Gastroesophageal sphincter (tissue), 3 donors: ENCODE measurements around the gene BCL2L1.

Experiments
- POLR2AphosphoS5 ChIP-seq: sonication (generic); formaldehyde crosslinking; IDR thresholded peaks from one replicate; pipeline ENCODE4 v1.6.1; 2017; ENCODE audit warnings: antibody characterized with exemption
- TF ChIP-seq, protein P1 (sequence below), 4 experiments: fragments of 200-600 bp in 2 of 4; fragments of 450-650 bp in 2 of 4; sonication (generic) in 1 of 4; IDR thresholded peaks; one replicate each; pipeline ENCODE4 v1.5.1; 2017 to 2019; ENCODE audit warnings: antibody characterized with exemption in 4 of 4, mild to moderate bottlenecking in 2 of 4, moderate library complexity in 2 of 4

DNA sequence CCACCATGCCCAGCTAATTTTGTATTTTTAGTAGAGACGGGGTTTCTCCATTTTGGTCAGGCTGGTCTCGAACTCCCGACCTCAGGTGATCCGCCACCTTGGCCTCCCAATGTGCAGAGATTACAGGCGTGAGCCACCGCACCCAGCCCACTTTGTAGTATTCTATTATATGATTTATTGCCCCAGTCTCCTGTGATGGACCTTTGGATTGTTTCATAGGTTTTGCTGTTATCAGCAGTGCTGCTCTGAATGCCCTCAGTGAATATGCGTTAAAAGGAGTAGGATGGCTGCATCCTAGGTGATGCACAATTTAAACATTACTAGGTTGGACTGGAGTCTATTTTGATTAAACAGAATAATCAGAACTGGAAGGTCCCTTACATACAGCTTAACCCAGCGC, 107.3 kb downstream of the BCL2L1 start:
- TF ChIP-seq, protein P1, sequence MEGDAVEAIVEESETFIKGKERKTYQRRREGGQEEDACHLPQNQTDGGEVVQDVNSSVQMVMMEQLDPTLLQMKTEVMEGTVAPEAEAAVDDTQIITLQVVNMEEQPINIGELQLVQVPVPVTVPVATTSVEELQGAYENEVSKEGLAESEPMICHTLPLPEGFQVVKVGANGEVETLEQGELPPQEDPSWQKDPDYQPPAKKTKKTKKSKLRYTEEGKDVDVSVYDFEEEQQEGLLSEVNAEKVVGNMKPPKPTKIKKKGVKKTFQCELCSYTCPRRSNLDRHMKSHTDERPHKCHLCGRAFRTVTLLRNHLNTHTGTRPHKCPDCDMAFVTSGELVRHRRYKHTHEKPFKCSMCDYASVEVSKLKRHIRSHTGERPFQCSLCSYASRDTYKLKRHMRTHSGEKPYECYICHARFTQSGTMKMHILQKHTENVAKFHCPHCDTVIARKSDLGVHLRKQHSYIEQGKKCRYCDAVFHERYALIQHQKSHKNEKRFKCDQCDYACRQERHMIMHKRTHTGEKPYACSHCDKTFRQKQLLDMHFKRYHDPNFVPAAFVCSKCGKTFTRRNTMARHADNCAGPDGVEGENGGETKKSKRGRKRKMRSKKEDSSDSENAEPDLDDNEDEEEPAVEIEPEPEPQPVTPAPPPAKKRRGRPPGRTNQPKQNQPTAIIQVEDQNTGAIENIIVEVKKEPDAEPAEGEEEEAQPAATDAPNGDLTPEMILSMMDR (IDR thresholded peaks at IDR 0.05): no peak
- no peak for TF ChIP-seq POLR2AphosphoS5
